Stimulated activated CD8-positive, alpha-beta memory T cell treated with anti-CD3 and anti-CD28 coated beads, Interleukin-12 subunit alpha, Interleukin-12 subunit beta, amount 100 ng/mL, for 1 hour (primary cell): ENCODE measurements around the gene DNM1.

ENCODE experiments used
- DNase-seq: peaks from one replicate; pipeline ENCODE4 v3.0.0-alpha.2; 2020; ENCODE audit warnings: low read depth

Gene DNM1

GRCh38 chr9:128203024-128203706 lies at the start of gene DNM1:
TSS of gene DNM1 (plus strand) at chr9:128203379. CDS start at chr9:128203471, 92 bp downstream.
- peak; percentile 46 for DNase-seq

GRCh38 chr9:128153947-128154695 lies 49.1 kb upstream of the DNM1 start:
- no peak for DNase-seq

- no peak for DNase-seq
Measured at GRCh38 chr9:128155736-128156500, 47.3 kb upstream of the DNM1 start.

GRCh38 chr9:128159522-128159783 lies 43.7 kb upstream of the DNM1 start:
- no peak for DNase-seq

- DNase-seq, result peak; percentile 89
Measured at GRCh38 chr9:128159784-128160602, 43.2 kb upstream of the DNM1 start, which contains the start of gene BBLN. TSS of gene BBLN (plus strand) at chr9:128160265. CDS start at chr9:128160408, 143 bp downstream.

- DNase-seq, result no peak
Measured at GRCh38 chr9:128160603-128160987, 42.6 kb upstream of the DNM1 start.

GRCh38 chr9:128161215-128161902 lies 41.8 kb upstream of the DNM1 start:
- DNase-seq, result no peak

GRCh38 chr9:128162215-128163026 lies 40.8 kb upstream of the DNM1 start:
- DNase-seq, result no peak

GRCh38 chr9:128163027-128163515 lies 40.1 kb upstream of the DNM1 start:
- no peak for DNase-seq

- no peak for DNase-seq
Measured at GRCh38 chr9:128163523-128164306, 39.5 kb upstream of the DNM1 start.

GRCh38 chr9:128164307-128164885 lies 38.8 kb upstream of the DNM1 start:
- DNase-seq, result no peak

GRCh38 chr9:128166169-128166568 lies 37.0 kb upstream of the DNM1 start:
- DNase-seq, result no peak

- no peak for DNase-seq
Measured at GRCh38 chr9:128167209-128167608, 36.0 kb upstream of the DNM1 start.

- no peak for DNase-seq
Measured at GRCh38 chr9:128168731-128169308, 34.4 kb upstream of the DNM1 start.

GRCh38 chr9:128169492-128169891 lies 33.7 kb upstream of the DNM1 start:
- no peak for DNase-seq

- DNase-seq, result no peak
Measured at GRCh38 chr9:128169925-128170324, 33.3 kb upstream of the DNM1 start.

- no peak for DNase-seq
Measured at GRCh38 chr9:128174062-128174461, 29.1 kb upstream of the DNM1 start.

- no peak for DNase-seq
Measured at GRCh38 chr9:128175102-128175563, 28.0 kb upstream of the DNM1 start.

GRCh38 chr9:128175726-128176125 lies 27.5 kb upstream of the DNM1 start:
- DNase-seq, result no peak
